Measurements from ENCODE around the gene KRTAP2-2. TPM values are rescaled to one million over a fixed set of nuclear protein-coding genes. Genes with fewer than 3 reads are reported as not detected.
"Not testable (repeated sequence)": the region's sequence is repeated elsewhere in the genome, so short reads cannot be mapped to it uniquely, and the experiment has no call there.

Gene KRTAP2-2
- total RNA-seq, 2 donors from 2014 or later, result not detected

DNA sequence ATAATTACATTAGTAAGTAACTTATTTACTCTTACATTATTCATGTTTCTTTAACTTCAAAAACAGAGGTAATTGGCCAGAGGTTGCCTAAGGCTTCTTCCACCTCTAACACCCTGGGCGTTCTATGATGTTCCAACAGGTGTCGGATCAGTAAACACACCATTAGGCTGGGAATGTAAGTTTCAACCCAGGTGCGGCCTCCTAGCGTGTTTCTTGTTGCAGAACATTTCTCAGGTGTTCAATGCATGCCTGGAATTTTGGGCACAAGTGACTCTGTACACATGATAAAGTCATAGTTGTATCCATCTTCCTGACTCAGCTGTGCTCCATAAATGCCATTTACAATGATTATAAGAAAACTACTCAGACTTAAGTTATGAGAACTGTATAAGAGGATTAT lies 1.0 kb downstream of the KRTAP2-2 start:
- no peaks in the 10 kb centered on the region for H3K36me3 ChIP-seq
- H3K4me1 ChIP-seq, result no peaks in the 10 kb centered on the region
- no peak for DNase-seq (ENCODE audit: low spot score)
- H3K9me3 ChIP-seq, result peaks cover 0 to 16% of the 10 kb centered on the region in 2 donors
- H3K4me3 ChIP-seq, result no peak overlapping the region
- H3K27me3 ChIP-seq, result no peaks in the 10 kb centered on the region
- TF ChIP-seq, protein P1, sequence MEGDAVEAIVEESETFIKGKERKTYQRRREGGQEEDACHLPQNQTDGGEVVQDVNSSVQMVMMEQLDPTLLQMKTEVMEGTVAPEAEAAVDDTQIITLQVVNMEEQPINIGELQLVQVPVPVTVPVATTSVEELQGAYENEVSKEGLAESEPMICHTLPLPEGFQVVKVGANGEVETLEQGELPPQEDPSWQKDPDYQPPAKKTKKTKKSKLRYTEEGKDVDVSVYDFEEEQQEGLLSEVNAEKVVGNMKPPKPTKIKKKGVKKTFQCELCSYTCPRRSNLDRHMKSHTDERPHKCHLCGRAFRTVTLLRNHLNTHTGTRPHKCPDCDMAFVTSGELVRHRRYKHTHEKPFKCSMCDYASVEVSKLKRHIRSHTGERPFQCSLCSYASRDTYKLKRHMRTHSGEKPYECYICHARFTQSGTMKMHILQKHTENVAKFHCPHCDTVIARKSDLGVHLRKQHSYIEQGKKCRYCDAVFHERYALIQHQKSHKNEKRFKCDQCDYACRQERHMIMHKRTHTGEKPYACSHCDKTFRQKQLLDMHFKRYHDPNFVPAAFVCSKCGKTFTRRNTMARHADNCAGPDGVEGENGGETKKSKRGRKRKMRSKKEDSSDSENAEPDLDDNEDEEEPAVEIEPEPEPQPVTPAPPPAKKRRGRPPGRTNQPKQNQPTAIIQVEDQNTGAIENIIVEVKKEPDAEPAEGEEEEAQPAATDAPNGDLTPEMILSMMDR (IDR thresholded peaks at IDR 0.05), result no peak
- H3K27ac ChIP-seq, result no peak overlapping the region

DNA sequence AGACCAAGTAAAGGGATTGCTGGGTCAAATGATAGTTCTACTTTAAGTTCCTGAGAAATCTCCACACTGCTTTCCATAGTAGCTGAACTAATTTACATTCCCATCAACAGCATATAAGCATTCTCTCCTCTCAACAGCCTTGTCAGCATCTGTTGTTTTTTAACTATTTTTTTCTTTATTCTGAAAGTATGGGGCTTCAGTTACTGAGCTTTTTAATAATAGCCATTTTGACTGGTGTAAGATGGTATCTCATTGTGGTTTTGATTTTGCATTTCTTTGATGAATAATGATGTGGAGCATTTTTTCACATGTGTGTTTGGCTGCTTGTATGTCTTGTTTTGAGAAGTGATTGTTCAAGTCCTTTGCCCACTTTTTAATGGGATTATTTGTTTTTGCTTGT lies 2.5 kb downstream of the KRTAP2-2 start:
- DNase-seq (ENCODE audit: low spot score), result no peak
- TF ChIP-seq, protein P1 (IDR thresholded peaks at IDR 0.05), result no peak
- no peaks in the 10 kb centered on the region for H3K36me3 ChIP-seq
- H3K4me1 ChIP-seq, result no peaks in the 10 kb centered on the region
- H3K27me3 ChIP-seq, result no peaks in the 10 kb centered on the region
- no peak overlapping the region for H3K27ac ChIP-seq
- peaks cover 0 to 13% of the 10 kb centered on the region in 2 donors for H3K9me3 ChIP-seq
- H3K4me3 ChIP-seq, result no peak overlapping the region

DNA sequence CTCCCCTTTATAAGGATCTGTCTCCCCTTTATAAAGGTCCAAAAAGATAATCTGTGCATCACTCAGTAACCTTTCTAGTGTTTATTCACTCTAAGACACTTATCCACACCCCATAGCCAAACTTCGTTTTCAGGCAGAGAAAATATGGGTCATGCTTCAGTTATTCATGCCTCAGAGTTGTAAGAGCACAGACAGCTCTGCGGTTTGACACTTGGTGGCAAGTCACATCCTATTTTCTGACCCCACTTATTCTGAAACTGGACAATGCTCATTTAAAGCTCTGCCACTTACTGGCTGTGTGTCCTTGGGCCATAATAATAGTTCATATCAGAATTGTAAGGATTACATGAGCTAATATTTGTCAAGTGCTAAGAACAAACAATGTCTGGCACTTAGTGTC lies 5.9 kb downstream of the KRTAP2-2 start:
- Histone ChIP-seq H3K4me3 (no peak overlapping the region), H3K27me3 (no peaks in the 10 kb centered on the region), H3K9me3 (peaks cover 0 to 8% of the 10 kb centered on the region in 2 donors), H3K27ac (no peak overlapping the region), H3K4me1 (no peaks in the 10 kb centered on the region), H3K36me3 (no peaks in the 10 kb centered on the region)
- TF ChIP-seq, protein P1 (IDR thresholded peaks at IDR 0.05), result no peak
- no peak for DNase-seq (ENCODE audit: low spot score)

DNA sequence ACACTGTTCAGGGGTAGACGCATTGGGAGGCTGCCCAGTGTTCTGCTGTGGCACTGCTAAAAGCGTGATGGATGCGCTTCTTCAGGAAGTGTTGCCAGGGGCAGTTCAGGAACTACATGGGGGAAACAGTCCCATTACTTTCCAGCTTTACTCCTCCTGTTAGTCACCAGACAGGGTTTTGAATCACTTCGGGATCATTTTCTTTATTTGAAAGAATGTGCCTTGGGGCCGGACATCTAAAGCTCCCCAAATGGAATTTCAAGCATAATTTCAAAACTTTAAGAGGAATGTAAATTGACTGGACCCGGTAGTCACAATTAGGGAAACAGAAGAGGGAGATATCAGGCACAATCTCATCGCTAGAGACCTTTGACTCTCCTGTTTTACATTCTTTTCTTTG lies 6.6 kb downstream of the KRTAP2-2 start:
- TF ChIP-seq, protein P1 (IDR thresholded peaks at IDR 0.05), result no peak
- no peak for DNase-seq (ENCODE audit: low spot score)

DNA sequence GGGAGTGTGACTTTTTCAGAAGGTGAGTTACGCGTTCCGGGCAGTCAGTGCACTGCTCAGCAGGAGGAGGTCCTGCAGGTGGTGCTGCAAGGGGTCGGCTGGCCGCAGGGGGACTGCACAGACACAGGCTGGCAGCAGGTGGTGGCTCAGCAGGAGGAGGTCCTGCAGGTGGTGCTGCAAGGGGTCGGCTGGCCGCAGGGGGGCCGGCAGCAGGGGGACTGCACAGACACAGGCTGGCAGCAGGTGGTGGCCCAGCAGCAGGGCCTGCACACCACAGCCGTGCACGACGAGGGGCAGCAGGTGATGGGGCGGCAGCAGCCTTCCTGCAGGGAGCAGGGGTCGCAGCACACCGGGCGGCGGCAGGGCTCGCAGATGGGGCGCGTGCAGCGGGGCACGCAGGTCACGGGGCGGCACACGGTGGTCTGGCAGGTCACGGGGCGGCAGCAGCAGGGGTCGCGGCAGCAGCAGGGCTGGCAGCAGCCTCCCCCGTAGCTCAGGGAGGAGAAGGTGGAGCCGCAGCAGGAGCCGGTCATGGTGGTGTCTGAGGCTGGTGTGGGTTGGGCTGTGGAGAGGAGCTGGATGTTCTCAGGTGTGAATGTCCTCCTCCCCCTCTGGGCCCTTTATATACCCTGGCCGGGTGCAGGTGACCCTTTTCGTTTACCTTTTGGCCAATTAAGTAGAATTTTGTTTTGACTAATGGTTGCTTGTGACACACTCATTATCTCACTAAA lies 8.1 kb downstream of the KRTAP2-2 start, which contains the start of gene KRTAP2-1:
Gene KRTAP2-1 (minus strand): TSS at position 582 of the 731 bp plus-strand sequence. CDS start 49 bp downstream, at position 533.
- not testable (repeated sequence) for H3K4me3 ChIP-seq; H3K27me3 ChIP-seq; H3K4me1 ChIP-seq; DNase-seq (ENCODE audit: low spot score); H3K36me3 ChIP-seq; H3K27ac ChIP-seq; H3K9me3 ChIP-seq

More for the DNA sequence above, 6.6 kb downstream of the KRTAP2-2 start:
- no peak overlapping the region for H3K4me3 ChIP-seq
- no peaks in the 10 kb centered on the region for H3K27me3 ChIP-seq
- H3K4me1 ChIP-seq, result no peaks in the 10 kb centered on the region
- H3K27ac ChIP-seq, result no peak overlapping the region
- no peaks in the 10 kb centered on the region for H3K36me3 ChIP-seq
- H3K9me3 ChIP-seq, result peaks cover 0 to 4% of the 10 kb centered on the region in 2 donors

DNA sequence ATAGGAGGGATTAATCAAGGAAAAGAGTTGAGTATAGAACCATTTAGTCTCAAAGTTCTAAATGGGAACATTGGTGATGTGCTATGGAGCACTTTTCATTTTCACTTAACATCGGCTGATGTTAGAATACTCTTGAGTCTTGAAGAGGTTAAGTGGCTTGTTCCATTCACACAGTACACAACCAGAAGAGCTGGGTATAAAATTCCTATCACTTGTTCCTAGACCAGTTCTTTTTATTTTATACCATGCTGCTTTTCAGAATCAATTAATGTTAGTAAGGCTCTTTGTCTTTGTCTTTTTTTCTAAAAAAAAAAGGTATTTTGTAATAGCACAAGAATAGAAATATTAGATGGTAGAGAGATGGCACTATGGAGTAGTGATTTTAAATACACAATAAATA lies 12.1 kb downstream of the KRTAP2-2 start:
- H3K4me3 ChIP-seq, result no peak overlapping the region

DNA sequence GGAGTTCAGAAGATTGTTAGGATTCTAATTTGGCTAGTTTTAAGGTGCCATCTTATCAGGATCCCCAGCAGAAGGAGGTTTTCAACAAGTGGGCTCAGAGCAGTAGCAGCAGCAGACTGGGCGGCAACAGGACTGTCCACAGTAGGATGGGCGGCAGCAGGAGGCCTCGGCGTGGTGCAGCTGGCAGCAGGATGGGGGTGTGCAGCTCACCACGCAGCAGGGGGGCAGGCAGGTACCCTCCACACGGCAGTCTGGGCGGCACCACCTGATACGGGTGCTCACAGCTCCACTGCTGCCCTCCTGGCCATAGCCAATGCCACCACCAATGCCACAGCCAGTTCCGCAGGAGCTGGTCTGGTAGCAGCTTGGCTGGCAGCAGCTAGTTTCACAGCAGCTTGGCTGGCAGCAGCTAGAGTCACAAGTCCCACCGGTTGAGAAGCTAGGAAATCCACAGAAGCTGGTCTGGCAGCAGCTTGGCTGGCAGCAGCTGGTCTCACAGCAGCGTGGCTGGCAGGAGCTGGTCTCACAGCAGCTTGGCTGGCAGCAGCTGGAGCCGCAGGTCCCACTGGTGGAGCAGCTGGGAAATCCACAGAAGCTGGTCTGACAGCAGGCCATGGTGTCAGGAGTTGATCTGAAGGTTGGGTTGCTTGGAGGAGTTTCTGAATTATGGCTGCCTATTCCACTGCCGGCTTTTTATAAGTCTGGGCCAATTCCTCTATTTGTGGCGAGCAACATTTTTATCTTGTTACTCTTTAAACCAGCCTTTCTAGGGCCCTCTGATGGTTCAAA lies 14.1 kb downstream of the KRTAP2-2 start, which contains the start of gene KRTAP1-1:
Gene KRTAP1-1 (minus strand): TSS at position 668 of the 789 bp plus-strand sequence. CDS start 53 bp downstream, at position 615.
- not testable (repeated sequence) for H3K27ac ChIP-seq; H3K9me3 ChIP-seq; H3K36me3 ChIP-seq; DNase-seq (ENCODE audit: low spot score); H3K4me3 ChIP-seq; H3K4me1 ChIP-seq; H3K27me3 ChIP-seq

More for the DNA sequence above, 12.1 kb downstream of the KRTAP2-2 start:
- no peak for DNase-seq (ENCODE audit: low spot score)
- Histone ChIP-seq H3K9me3 (no peaks in the 10 kb centered on the region), H3K27ac (no peak overlapping the region), H3K36me3 (no peaks in the 10 kb centered on the region), H3K4me1 (no peaks in the 10 kb centered on the region), H3K27me3 (no peaks in the 10 kb centered on the region)
- TF ChIP-seq, protein P1 (IDR thresholded peaks at IDR 0.05), result no peak

All from right atrium auricular region (tissue), 2 donors.